NCI-H2107 (cell line): ENCODE results near the gene RAPGEF4.

Experiments
- DNase-seq: peaks from one replicate; lab custom pipeline; 2025; lab: John Stamatoyannopoulos, UW

RAPGEF4 gene

DNA sequence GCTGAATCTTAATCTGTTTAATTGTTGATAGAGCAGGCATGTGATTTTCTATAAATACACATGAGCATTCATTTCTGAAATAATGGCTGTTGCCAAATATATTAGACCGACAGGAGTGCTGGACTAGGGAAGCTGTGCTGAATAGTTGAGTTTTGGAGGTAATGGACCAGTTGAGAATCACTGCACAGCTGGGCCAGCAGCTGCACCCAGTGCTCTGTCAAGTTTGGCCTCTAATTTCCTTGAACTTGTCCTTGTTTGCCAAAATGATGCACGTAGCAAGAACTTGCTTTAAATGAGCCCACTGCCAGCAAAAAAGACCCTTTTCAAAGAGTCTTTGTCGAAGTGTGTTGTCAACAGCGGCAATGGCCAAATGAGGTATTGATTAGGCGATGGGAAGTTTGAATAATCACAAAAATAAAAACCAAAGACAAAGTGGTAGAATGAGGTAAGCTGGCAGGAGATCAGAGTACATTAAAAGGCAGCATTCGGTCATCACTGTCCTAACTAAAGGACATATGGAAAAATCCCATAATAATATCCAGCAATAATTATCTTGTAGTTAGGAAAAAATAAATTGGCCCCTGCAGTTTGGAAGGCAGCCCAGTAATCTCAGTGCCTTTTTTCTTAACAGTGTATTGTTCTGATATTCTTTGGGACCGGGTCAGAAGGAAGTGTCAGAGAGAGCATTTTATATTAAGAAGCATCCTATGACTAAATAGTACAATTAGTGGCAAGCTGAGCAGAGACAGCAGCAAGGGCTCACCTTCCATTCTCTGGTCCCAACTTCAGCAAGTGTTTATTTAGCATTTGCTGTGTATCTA lies 126.2 kb downstream of the RAPGEF4 start:
- no peak for DNase-seq

GRCh38 chr2:172863341-172863740 lies 127.7 kb downstream of the RAPGEF4 start:
- no peak for DNase-seq

DNA sequence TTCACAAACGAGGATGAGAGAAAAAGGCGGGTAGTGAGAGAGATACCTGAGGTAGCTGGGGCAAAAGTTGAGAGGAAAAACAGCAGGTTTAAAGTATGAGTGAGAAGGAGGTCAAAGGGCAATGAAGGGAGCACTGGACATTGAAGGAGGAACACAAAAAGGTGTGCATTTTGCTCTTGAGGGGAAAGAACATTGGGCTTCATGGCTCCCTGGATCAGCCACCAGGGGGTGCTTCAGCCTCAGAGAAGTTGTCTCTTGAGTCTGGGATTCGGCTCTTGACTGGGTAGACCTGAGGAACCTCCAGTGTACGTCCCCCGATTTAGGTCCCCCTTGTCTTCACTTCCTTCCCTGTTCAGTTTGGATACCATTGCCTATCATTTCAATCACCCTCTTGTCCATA lies 128.5 kb downstream of the RAPGEF4 start:
- no peak for DNase-seq

- no peak for DNase-seq
These were observed 129.8 kb downstream of the RAPGEF4 start for GRCh38 chr2:172865422-172865821.

- no peak for DNase-seq
These were observed 134.2 kb downstream of the RAPGEF4 start for GRCh38 chr2:172869861-172870260.

DNA sequence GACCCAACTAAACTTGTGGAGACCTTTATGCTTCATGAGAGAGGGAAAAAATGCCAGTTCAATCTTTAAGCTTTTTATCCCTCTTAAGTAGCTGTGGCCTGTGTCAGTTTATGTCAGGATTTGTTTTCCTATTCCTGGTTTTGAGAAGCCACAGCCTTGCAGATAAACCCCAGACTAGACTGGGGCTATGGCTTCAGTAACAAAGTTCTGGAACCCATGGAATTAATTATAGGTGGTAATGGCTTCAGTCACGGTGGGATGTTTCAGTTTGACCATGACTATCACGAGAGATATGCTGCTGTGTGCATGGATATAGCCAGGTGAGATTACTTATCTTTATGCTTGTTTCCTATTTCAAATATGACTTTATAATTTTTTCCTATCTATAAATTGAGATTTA lies 134.8 kb downstream of the RAPGEF4 start:
- DNase-seq = no peak

GRCh38 chr2:172877826-172878225 lies 142.2 kb downstream of the RAPGEF4 start:
- DNase-seq = no peak

GRCh38 chr2:172878260-172878659 lies 142.6 kb downstream of the RAPGEF4 start:
- no peak for DNase-seq

GRCh38 chr2:172884336-172884735 lies 148.7 kb downstream of the RAPGEF4 start:
- no peak for DNase-seq

GRCh38 chr2:172885996-172886395 lies 150.4 kb downstream of the RAPGEF4 start:
- DNase-seq = no peak

DNA sequence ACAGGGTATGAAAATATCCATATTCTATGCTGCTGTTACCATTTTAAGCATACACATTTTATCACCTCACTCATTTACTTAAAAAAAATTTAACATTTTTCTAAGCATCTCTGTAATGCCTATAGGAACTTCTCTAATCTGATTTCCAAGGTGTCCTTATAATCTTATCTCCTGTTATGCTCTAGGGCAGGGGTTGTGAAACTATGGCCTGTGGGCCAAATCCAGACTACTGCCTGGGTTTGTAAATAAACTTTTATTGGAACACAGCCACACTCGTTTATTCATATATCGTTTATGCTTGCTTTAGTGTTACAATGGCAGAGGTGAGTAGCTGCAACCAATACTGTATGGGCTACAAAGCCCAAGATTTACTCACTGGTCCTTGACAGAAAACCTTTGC lies 151.6 kb downstream of the RAPGEF4 start:
- DNase-seq = no peak

DNA sequence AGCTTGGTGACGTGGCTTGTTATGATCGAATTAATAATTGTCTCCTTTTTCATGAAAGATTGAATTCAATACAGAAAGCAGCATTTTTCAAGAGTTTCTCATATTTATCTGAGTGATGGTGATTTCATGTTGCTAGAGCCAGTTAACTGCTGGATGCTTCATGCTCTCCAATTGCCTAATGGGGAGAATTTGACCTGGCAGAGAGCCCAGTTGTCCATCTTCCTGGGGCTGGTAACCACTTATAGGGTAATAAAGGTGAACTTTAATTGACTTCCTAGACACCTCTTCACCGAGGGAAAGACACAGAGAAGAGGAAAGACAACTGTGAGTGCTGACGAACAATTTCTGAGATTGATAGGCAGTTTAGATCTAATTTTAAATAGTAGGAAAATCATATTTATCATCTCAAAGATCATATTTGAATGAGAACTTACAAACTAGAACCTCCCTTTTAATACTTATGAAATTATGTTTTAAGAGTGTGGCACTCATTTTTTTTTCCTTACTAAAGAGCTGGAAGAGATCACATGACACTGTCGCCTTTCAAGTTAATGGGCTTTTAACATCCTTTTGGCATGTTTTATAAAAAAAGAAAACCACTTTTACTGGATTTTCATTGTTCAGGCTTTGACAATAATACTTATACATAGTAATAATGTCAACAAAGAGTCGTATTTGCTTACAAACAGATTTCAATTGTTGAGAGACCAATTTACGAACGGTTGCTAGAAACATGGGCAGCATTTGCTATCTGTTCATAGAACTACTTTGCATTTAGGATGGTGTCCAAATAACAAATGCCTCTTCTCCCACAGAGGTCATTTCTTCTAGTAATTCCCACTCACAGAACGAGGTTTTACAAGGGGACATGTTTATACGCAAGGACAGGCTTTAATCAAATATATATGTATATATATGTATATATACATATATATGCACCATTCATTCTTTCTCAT lies 153.3 kb downstream of the RAPGEF4 start:
- peak; percentile 21 for DNase-seq

GRCh38 chr2:172889768-172890430 lies 154.3 kb downstream of the RAPGEF4 start:
- DNase-seq = no peak

GRCh38 chr2:172893111-172893510 lies 157.5 kb downstream of the RAPGEF4 start:
- no peak for DNase-seq

- no peak for DNase-seq
These were observed 158.0 kb downstream of the RAPGEF4 start for GRCh38 chr2:172893671-172894070.

DNA sequence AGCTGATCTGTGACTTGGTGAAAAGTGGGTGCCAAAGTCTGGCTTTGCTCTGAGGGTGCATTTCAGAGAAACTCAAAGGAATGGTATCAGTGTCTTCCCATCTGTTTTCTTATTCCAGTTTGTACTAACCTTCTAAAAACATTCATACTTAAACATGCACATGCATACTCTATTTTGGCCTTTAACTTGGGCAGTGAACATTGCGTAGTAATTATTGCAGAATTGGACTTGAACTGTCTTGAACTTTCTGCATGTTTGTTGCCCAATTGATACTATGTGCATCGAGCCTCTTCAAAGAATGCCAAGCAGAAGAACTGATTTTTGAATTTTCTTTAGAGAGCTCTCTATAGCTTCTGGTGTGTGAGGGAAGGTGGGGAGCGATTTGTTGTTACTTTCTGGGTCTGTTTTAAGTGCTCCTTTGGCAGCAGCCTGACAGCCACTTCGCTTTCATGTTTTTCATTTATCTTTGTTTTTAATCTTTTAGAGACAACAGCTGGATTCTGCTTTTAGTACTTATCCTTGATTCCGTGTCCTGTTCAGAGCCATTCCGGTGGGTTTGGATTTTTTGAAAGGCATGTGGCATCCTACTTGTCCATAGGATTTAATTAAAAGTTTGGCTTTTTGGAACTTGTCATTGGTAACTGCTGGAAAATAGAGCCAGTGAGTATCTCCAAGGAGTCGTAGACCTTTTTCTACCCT lies 159.2 kb downstream of the RAPGEF4 start:
- no peak for DNase-seq

- no peak for DNase-seq
These were observed 161.0 kb downstream of the RAPGEF4 start for GRCh38 chr2:172896661-172897081.

GRCh38 chr2:172900871-172901270 lies 165.2 kb downstream of the RAPGEF4 start:
- DNase-seq = no peak

DNA sequence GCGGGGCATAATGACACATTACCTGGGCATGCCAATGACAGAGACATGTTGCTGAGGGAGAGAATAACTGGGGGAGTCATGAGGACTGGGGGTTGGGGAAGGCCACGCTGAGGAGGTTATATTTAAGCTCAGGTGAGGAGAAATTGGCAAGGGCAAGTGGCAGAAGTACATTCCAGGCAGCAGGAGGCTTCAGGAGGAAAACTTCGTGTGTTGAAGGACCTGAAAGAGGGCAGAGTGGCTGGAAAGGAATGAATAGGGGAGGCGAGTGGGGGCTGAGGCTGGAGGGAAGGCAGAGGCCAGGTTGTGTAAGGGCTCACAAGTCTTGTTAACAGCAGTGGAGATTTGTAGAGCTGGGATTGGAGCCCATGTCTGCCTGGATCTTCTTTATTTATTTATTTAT lies 166.3 kb downstream of the RAPGEF4 start:
- DNase-seq = no peak

- no peak for DNase-seq
These were observed 168.6 kb downstream of the RAPGEF4 start for GRCh38 chr2:172904236-172904635.

- DNase-seq = no peak
These were observed 170.5 kb downstream of the RAPGEF4 start for GRCh38 chr2:172905937-172906811.
